NCI-H1105 treated with DMSO at 0.1 percent for 48 hours (cell line): Measurements from ENCODE around the gene DYSF.

Source experiments
- DNase-seq: peaks from one replicate; lab custom pipeline; 2025; lab: John Stamatoyannopoulos, UW

Gene DYSF

GRCh38 chr2:71456617-71457016 is 3.3 kb downstream of the DYSF start:
- DNase-seq, result no peak

- no peak for DNase-seq
Measured at GRCh38 chr2:71457123-71457915, 4.0 kb downstream of the DYSF start.

- DNase-seq, result no peak
Measured at GRCh38 chr2:71457923-71458322, 4.6 kb downstream of the DYSF start.

- no peak for DNase-seq
Measured at GRCh38 chr2:71458413-71459083, 5.2 kb downstream of the DYSF start.

- no peak for DNase-seq
Measured at GRCh38 chr2:71459084-71459431, 5.7 kb downstream of the DYSF start.

GRCh38 chr2:71460056-71460455 is 6.7 kb downstream of the DYSF start:
- no peak for DNase-seq

- no peak for DNase-seq
Measured at GRCh38 chr2:71460595-71461303, 7.4 kb downstream of the DYSF start.

- no peak for DNase-seq
Measured at GRCh38 chr2:71461304-71461671, 7.9 kb downstream of the DYSF start.

GRCh38 chr2:71462056-71462605 is 8.8 kb downstream of the DYSF start:
- DNase-seq, result no peak

GRCh38 chr2:71462641-71463341 is 9.4 kb downstream of the DYSF start:
- DNase-seq, result no peak

- no peak for DNase-seq
Measured at GRCh38 chr2:71463342-71463654, 9.9 kb downstream of the DYSF start.

- no peak for DNase-seq
Measured at GRCh38 chr2:71464389-71464788, 11.0 kb downstream of the DYSF start.

GRCh38 chr2:71465356-71465755 is 12.0 kb downstream of the DYSF start:
- DNase-seq, result no peak

- DNase-seq, result no peak
Measured at GRCh38 chr2:71465961-71466300, 12.6 kb downstream of the DYSF start.

GRCh38 chr2:71466301-71467179 is 13.2 kb downstream of the DYSF start:
- peak; percentile 55 for DNase-seq

- no peak for DNase-seq
Measured at GRCh38 chr2:71467180-71467815, 13.9 kb downstream of the DYSF start.

GRCh38 chr2:71468279-71469015 is 15.1 kb downstream of the DYSF start:
- DNase-seq, result no peak

- DNase-seq, result no peak
Measured at GRCh38 chr2:71469403-71470398, 16.3 kb downstream of the DYSF start.

- DNase-seq, result no peak
Measured at GRCh38 chr2:71471276-71471675, 17.9 kb downstream of the DYSF start.
